ENCODE results near the gene CATSPERZ.

GRCh38 chr11:64303109-64304031 lies 3.2 kb downstream of the CATSPERZ start:
- no peak for TF ChIP-seq CTCF (IDR thresholded peaks at IDR 0.05; ENCODE audit: insufficient read depth, low read length)
- TF ChIP-seq GABPA (IDR thresholded peaks at IDR 0.05; ENCODE audit: low read depth), result no peak

Measured in HL-60 (cell line).